Measurements from ENCODE around the gene CHGA.

CHGA gene

DNA sequence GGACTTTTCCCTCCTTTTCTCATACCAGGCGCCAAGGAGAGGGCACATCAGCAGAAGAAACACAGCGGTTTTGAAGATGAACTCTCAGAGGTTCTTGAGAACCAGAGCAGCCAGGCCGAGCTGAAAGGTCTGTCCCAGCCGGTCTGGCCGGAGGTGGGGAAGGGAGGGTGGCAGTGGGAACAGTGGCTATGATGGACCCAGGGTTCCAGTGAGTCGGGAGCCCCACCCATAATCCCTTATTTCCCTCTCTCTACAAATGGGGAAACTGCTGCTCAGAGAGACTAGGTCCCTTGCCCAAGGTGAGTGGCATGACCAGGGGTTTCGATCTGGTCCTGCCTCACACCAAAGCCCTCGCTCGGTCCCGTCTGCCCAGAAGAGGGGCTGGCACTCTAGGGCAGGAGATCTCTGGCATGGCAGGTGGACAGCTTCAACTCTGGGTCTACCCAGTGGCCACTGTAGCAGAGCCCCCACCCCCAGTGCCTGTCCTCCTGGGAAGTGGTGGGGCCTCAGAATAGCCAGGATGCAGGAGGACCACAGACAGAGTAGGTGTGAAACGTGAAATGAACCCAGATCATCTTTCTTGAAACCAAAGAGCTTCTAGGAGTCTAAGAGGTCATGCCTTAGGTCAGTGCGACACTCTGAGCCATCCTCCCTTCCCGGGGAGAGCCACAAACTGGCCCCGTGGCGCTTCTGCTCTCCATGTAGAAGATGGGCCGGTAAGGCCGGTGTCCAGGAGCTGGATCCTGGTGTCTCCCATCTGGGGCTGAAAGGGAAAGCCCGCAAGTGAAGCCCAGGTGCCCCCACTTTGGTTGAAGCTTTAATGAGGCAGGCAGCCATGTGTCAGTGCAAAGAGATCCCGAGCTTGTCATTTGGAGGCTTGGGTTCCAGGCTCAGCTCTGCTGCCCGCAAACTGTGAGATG is 7.0 kb downstream of the CHGA start:
- no peak for DNase-seq (ENCODE audit: low read depth)
- TF ChIP-seq, protein P1, sequence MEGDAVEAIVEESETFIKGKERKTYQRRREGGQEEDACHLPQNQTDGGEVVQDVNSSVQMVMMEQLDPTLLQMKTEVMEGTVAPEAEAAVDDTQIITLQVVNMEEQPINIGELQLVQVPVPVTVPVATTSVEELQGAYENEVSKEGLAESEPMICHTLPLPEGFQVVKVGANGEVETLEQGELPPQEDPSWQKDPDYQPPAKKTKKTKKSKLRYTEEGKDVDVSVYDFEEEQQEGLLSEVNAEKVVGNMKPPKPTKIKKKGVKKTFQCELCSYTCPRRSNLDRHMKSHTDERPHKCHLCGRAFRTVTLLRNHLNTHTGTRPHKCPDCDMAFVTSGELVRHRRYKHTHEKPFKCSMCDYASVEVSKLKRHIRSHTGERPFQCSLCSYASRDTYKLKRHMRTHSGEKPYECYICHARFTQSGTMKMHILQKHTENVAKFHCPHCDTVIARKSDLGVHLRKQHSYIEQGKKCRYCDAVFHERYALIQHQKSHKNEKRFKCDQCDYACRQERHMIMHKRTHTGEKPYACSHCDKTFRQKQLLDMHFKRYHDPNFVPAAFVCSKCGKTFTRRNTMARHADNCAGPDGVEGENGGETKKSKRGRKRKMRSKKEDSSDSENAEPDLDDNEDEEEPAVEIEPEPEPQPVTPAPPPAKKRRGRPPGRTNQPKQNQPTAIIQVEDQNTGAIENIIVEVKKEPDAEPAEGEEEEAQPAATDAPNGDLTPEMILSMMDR (IDR thresholded peaks at IDR 0.05; ENCODE audit: low read depth, low read length), result no peak
- TF ChIP-seq MYC (IDR thresholded peaks at IDR 0.05; ENCODE audit: low read depth, low read length) (no peak), POLR2A (IDR thresholded peaks at IDR 0.05; ENCODE audit: extremely low read depth, insufficient read length) (no peak), MAX (IDR thresholded peaks at IDR 0.05; ENCODE audit: low read depth, low read length) (no peak)
- H3K4me3 ChIP-seq (ENCODE audit: low read depth, low read length), result no peak overlapping the region

GRCh38 chr14:92930737-92931602 is 8.0 kb downstream of the CHGA start:
- no peak overlapping the region for H3K4me3 ChIP-seq (ENCODE audit: low read depth, low read length)
- DNase-seq (ENCODE audit: low read depth), result no peak
- TF ChIP-seq, protein P1 (IDR thresholded peaks at IDR 0.05; ENCODE audit: low read depth, low read length), result no peak
- TF ChIP-seq MYC (IDR thresholded peaks at IDR 0.05; ENCODE audit: low read depth, low read length) (no peak), POLR2A (IDR thresholded peaks at IDR 0.05; ENCODE audit: extremely low read depth, insufficient read length) (no peak), MAX (IDR thresholded peaks at IDR 0.05; ENCODE audit: low read depth, low read length) (no peak)

- no peak overlapping the region for H3K4me3 ChIP-seq (ENCODE audit: low read depth, low read length)
- no peak for DNase-seq (ENCODE audit: low read depth)
- TF ChIP-seq, protein P1 (IDR thresholded peaks at IDR 0.05; ENCODE audit: low read depth, low read length), result no peak
- TF ChIP-seq POLR2A (IDR thresholded peaks at IDR 0.05; ENCODE audit: extremely low read depth, insufficient read length) (no peak), MYC (IDR thresholded peaks at IDR 0.05; ENCODE audit: low read depth, low read length) (no peak), MAX (IDR thresholded peaks at IDR 0.05; ENCODE audit: low read depth, low read length) (no peak)
Observed at GRCh38 chr14:92931681-92932447, 8.9 kb downstream of the CHGA start.

DNA sequence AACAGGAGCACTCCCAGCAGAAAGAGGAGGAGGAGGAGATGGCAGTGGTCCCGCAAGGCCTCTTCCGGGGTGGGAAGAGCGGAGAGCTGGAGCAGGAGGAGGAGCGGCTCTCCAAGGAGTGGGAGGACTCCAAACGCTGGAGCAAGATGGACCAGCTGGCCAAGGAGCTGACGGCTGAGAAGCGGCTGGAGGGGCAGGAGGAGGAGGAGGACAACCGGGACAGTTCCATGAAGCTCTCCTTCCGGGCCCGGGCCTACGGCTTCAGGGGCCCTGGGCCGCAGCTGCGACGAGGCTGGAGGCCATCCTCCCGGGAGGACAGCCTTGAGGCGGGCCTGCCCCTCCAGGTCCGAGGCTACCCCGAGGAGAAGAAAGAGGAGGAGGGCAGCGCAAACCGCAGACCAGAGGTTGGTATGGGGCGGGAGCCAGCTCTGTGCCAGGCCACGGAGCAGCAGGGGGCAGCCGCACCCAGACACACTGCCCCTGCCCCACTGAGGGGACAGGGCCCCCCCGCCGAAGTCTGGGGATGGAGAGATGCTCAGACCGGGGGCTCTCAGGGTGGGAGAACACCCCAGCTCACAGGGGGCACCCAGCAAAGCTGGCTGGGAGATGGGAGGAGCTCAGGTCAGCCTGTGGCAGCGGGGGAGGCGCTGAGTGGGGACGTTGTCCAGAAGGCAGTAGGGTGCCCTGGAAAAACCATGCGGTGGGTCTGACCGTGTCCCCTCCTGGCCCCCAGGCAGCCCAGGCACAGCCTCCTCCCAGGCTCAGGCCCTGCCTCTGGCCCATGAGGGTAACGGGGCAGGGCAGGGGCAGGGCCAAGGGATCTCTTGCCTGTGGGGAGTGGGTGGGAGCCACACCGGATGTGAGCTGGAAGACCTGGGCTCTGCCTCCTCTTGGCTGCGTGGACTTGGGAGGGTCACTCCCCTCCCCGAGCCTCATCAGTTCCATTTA is 9.8 kb downstream of the CHGA start:
- TF ChIP-seq MAX (IDR thresholded peaks at IDR 0.05; ENCODE audit: low read depth, low read length), result no peak
- no peak for TF ChIP-seq MYC (IDR thresholded peaks at IDR 0.05; ENCODE audit: low read depth, low read length)
- TF ChIP-seq, protein P1 (IDR thresholded peaks at IDR 0.05; ENCODE audit: low read depth, low read length), result no peak
- DNase-seq (ENCODE audit: low read depth), result no peak

More for the DNA sequence above, 9.8 kb downstream of the CHGA start:
- H3K4me3 ChIP-seq (ENCODE audit: low read depth, low read length), result no peak overlapping the region
